CD4-positive, alpha-beta T cell treated with Interleukin-21 for 1 hour (primary cell): Measurements from ENCODE around the gene COL5A1.

Source experiments
- DNase-seq: peaks from one replicate; pipeline ENCODE4 v3.0.0-alpha.2; 2020

COL5A1 gene

DNA sequence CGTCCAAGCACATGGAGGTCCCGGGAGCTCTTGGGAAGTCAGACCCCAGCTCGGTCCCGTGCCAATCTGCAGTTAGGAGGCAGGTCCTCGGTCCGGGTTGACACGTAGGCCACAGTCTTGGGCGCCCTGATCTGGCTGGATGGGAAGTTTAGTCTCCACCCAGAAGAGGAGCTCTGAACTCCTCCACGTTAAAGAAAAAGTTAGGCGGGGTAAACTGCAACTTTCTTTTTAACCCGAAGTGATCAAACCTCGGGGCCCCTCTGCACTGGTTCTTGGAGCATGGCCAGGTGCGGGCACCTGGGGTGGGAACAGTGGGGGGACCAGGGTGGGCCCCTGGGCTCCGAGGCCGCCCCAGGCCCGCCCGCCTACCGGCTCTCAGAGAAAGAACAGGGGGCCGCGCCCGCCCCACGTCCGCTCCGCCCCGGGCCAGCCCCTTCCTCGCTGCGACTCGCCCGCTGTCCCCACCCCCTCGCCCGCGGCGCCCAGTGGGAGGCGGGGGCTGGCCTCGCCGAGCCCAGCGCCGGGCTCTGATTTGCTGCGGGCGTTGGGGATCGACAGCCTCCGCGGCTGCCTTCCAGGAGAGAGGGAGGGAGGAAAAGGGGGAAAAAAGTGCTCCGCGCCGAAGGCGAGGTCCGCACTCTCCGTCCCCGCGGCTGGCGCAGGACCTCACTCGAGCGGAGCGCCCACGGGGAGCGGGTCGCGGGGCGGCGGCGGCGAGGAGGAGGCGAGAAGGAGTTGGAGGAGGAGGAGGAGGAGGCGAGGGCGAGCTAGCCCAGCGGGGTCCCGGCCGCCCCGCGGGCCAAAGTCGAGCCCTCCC, at the start of gene COL5A1:
Gene COL5A1, plus strand, starts transcription at position 631 of the 817 bp plus-strand sequence. CDS start 385 bp downstream, outside the sequence.
- peak; percentile 34 for DNase-seq

DNA sequence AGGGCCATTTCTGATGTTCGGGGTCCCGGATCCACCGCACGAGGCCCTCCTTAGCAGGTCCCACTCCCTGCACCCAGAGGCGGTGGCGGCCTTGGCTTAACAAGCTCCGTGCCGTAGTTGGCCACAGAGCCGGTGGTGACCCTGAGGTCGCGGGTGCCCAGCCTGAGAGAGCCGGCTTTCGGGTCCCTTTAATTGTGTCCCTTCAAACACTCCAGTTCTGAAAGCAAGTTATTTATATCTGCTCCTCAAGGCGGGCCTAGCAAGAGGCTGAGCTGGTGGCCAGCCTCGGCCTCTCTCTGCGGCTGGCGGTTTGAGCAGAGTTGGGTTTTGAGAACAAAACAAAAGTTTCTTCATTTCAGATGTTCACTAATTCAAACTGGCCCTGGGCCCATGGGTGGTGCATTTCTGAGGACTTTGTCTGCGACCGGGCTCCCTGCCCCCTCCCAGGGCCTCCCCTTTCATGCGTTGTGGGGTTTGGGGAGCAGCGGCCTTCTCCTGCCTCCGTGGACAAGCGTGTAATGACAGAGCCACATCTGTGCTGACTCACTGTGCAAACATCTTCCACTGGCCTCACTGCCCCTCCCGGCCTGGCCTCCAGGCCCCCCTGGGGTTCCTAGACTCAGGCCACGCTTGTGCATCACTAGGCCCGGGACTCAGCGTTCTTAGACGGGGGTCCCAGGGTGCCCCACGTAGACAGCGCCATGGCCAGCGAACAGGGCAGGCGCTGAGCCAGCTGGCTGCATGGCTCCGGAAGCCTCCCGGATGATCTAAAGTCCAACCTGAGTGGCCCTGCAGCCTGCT, 49.4 kb upstream of the COL5A1 start:
- DNase-seq: no peak

- DNase-seq: no peak
Measured at GRCh38 chr9:134592819-134593200, 48.8 kb upstream of the COL5A1 start.

DNA sequence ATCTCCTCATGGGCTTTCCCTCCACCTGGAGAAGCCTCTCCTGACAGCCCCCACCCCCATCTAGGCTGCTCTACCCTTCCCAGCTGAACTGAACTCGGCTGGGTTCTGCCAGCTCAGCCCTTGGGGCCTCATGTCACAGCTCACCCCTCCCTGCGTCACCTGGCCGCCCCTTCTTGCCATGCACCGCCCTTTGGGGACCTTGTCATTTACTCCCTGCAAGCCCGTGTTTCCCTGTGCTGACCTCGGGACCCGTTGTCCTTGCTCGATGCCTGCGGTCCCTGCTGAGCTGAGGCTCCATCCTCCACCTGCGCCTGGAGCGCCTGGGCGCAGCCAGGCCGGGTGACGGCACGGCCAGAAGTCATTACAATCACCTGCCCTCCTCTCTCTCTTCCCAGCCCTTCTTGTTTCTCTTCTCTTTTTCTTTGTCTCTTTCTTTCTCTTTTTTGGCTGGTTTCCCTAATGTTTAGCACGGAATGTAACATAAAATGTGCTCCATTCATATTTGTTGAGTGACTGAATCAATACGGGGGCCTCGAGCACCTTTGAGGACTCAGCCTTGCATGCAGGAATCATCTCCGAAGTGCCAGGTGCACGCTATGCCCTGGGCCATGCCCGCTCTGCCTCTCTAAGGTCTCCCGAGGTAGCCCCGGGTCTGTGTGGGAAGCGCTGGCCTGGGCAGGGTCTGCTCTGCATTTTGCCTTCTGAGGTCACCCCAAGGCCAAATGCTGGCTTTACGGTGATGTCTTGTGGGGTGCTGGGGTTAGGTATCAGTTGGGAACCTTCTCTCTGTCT, 48.1 kb upstream of the COL5A1 start:
- DNase-seq: no peak

DNA sequence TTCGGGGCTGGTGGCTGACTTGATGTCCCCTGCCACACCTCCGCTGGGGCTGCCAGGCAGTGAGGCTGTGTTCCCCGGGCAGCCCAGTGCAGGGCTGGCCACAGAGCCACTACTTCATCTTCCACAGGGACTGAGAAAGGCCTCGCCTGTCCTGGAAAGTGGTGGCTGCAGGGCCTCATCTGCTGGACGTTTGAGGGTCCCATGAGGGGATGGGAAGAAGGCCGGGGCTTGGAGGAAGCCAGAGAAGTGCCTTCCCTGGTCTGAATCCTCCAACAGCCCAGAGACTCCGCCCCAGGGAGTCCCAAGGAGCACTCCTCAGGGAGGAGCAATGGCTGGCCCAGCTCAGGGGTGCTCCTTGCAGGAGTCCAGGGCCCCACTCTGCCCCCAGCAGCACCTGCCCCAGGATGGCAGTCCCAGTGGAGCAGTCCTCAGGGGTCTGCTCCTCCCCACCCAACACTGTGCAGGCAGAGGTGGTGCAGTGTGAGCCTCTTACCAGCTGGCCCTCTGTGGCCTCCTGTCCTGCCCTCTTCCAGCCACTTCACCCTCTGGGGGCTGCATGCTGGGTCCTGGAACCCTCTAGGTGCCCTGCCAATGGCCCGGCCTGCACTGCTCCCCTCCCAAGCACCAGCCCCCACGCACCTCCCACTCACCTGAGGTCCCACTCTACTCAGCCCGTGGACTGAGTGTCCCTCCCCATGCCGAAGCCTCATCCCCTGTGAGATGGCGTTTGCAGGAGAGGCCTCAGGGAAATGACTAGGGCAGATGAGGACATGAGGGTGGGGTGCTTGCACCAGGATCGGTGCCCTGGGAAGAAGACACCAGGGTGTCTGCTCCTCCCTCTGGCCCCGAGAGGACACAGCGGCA, 47.3 kb upstream of the COL5A1 start:
- DNase-seq: no peak

- no peak for DNase-seq
Measured at GRCh38 chr9:134595014-134595413, 46.6 kb upstream of the COL5A1 start.

GRCh38 chr9:134597041-134597913, 44.3 kb upstream of the COL5A1 start:
- no peak for DNase-seq

DNA sequence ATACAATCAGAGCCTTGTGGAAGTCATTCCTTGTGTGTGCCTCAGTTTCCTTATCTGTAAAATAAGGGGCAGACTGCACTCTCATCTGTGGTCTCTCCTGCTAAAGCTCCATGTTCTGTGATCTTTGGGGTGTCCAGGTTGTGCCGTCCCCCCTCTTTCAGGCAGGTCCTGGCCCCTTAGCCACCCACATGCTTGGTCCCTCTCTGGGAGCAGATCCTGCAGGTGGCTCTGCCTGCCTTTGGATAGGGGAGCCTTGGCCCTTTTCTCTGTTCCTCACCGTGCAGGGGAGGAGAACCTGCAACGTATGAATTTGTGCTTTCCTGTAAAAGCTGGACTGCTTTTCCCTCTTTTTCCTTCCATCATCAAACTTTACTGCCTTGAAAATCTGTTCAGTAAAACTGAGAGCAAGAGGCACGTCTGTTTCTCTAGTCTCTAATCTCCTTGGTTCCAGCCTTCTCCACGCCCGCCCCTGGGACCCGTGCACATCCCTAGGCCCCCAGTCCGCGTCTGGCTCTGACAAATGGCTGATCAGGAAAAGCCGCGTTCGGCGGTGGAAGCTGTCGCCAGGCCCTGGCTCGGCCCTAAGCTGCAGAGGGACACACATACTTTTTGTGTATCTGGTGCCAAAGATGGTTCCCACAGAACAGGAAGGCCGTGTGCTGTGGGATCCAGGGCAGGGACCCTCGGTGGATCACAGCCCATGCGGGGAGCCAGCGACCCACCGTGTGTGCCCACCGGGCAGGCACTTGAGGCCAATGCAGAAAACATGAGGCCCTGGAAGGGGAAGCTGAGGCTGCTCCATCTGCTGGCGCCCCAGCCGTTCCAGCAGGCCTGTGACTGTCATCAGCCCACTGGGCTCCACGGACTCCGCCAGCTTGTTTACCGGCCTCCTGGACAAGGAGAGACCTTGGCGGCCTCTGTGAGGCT, 43.4 kb upstream of the COL5A1 start:
- DNase-seq: no peak

GRCh38 chr9:134598884-134599245, 42.7 kb upstream of the COL5A1 start:
- DNase-seq: no peak

- DNase-seq: no peak
Measured at GRCh38 chr9:134600371-134600770, 41.2 kb upstream of the COL5A1 start.

DNA sequence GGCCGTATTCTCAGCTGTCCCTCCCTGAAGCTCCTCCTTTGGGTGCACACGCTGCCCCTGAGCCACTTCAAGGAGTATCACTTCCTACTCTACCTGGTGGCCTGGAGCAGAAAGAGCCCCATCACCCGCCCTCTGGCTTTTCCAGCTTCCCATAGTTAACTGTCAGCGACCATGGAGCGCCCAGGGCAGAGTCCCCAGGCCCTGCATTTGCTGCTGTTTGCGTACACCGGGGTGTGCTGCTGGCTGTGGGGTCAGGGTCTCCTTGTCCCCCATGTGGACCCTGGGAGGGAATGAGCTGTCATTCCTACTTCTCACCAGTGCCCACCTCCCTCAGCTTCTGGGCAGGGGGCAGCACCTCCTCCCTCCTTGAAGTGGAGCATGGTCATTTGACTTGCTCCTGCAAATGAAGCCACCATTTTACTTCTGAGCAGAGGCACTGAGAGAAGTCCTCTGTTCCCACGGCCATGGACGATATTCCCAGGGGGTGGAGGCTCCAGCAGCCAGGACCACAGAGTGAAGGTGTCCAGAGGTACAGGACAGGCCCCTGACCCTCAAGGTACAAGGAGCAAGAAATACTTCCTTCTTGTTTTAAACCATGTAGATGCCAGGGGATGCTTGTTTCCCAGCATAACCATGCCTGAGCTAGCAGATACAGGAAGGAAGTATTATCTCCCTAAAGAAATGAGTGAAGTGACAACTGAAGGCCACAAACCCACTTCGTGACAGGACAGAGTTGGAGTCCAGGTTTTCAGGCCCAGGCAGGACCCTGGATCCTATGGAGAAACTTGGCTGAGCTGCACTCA, 40.6 kb upstream of the COL5A1 start:
- no peak for DNase-seq

DNA sequence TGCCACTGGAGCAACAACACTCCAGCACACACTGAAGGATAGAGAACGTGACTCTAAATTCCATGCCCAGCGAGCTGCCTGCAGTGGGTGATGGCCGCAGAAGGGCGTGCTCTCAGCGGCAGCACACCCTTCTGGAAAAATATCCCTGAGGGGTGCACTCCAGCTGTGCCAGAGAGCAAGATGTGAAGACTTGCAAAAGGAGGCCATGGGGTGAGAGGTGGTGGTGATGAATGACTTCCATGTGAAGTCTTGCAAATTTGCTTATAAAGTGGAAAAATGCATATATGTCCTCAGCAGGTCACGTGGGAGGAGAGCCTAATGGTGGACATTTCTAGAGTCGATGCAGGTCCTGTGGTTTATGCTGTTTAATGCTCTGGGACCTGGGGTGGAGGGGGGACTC, 39.8 kb upstream of the COL5A1 start:
- no peak for DNase-seq

GRCh38 chr9:134602547-134603362, 38.8 kb upstream of the COL5A1 start:
- no peak for DNase-seq

DNA sequence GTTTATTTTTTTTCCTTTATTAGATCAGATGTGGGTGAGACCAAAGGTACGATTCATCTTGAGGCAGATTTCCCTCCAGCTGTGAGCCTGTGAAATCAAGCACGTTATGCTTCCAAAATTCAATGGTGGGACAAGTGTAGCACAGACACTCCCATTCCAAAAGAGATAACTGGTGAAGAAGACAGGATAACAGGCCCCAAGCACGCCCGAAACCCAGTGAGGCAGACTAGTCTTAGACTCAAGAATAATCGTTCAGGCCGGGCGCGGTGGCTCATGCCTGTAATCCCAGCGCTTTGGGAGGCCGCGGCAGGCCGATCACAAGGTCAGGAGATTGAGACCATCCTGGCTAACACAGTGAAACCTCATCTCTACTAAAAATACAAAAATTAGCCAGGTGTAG, 36.8 kb upstream of the COL5A1 start:
- no peak for DNase-seq

DNA sequence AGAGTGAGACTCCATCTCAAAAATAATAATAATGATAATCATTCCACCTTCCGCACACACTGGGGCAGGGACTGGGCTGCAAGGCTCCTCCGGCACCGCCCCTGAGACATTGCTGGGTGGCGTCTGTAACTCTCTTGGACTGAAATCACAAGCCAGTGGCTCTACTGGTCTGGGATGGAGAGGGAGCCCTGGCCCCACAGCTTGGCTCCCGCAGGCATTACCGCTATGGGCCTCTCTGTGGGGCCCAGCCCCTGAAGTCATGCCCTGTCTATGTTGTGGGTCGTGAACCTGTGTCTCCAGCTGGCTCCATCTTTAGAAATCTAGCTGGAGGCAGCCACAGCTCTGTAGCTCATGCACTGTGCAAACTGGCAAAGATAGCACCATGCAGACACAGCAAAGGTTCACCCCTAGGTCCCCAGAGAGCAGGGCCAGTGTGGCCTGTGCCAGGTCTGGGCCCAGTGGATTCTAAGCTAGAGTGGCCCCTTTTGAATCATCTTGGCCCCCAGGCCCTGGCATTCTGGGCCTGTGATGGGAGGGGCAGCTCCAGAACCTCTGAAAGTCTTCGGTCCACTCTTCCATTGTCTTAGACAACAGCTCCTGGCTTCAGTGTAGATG, 36.1 kb upstream of the COL5A1 start:
- no peak for DNase-seq

- DNase-seq: no peak
Measured at GRCh38 chr9:134605966-134606357, 35.6 kb upstream of the COL5A1 start.

GRCh38 chr9:134606951-134607731, 34.5 kb upstream of the COL5A1 start:
- DNase-seq: no peak
